DMS114 treated with DMSO at 0.1 percent for 48 hours (cell line): ENCODE data around the gene SSTR5.
"Not testable (repeated sequence)": the region's sequence is repeated elsewhere in the genome, so short reads cannot be mapped to it uniquely, and the experiment has no call there.

Experiments
- DNase-seq: peaks from one replicate; lab custom pipeline; 2025; ENCODE audit not compliant: unreplicated experiment; lab: John Stamatoyannopoulos, UW

Gene SSTR5

GRCh38 chr16:1090620-1091587 is 18.4 kb downstream of the SSTR5 start:
- DNase-seq: no peak

- no peak for DNase-seq
Observed at GRCh38 chr16:1091992-1092552, 19.5 kb downstream of the SSTR5 start.

GRCh38 chr16:1092685-1093283 is 20.2 kb downstream of the SSTR5 start:
- not testable (repeated sequence) for DNase-seq

GRCh38 chr16:1093284-1094123 is 21.0 kb downstream of the SSTR5 start:
- no peak for DNase-seq

GRCh38 chr16:1094124-1094479 is 21.6 kb downstream of the SSTR5 start:
- DNase-seq: no peak

- DNase-seq: no peak
Observed at GRCh38 chr16:1094601-1095449, 22.3 kb downstream of the SSTR5 start.

GRCh38 chr16:1095450-1096168 is 23.1 kb downstream of the SSTR5 start:
- no peak for DNase-seq

- DNase-seq: no peak
Observed at GRCh38 chr16:1096169-1097082, 23.9 kb downstream of the SSTR5 start, which contains the start of gene C1QTNF8. Gene C1QTNF8, minus strand, starts transcription at chr16:1096244. Its CDS starts 1,322 bp downstream, at chr16:1094922.

GRCh38 chr16:1097156-1097555 is 24.6 kb downstream of the SSTR5 start:
- no peak for DNase-seq

- no peak for DNase-seq
Observed at GRCh38 chr16:1097800-1098199, 25.3 kb downstream of the SSTR5 start.

- DNase-seq: no peak
Observed at GRCh38 chr16:1098266-1098991, 25.9 kb downstream of the SSTR5 start.

GRCh38 chr16:1099189-1100083 is 26.9 kb downstream of the SSTR5 start:
- no peak for DNase-seq

GRCh38 chr16:1100084-1100800 is 27.7 kb downstream of the SSTR5 start:
- DNase-seq: no peak

GRCh38 chr16:1101133-1101532 is 28.6 kb downstream of the SSTR5 start:
- no peak for DNase-seq

- no peak for DNase-seq
Observed at GRCh38 chr16:1101573-1102332, 29.2 kb downstream of the SSTR5 start.
